CD14-positive monocyte (primary cell): ENCODE results near the gene STRN. TPM values are rescaled to one million over a fixed set of nuclear protein-coding genes. Genes with fewer than 3 reads are reported as not detected.
A peak's percentile ranks its signal among the peaks of the same experiment; 100 is the strongest.

Experiments
- DNase-seq, 3 donors: peaks; one replicate each; pipeline ENCODE4 v3.0.0-alpha.2; 2011 to 2022
- H2AFZ ChIP-seq: 2 replicates; pipeline ENCODE4 v1.6.0; 2012; ENCODE audit warnings: mild to moderate bottlenecking, low read depth, low read length, inconsistent platforms; ENCODE audit not compliant: insufficient read depth, poor library complexity, severe bottlenecking
- H3K27ac ChIP-seq, 2 donors: 1 replicate in 1 of 2; 2 replicates in 1 of 2; pipeline ENCODE4 v1.5.1; 2012 to 2013; ENCODE audit warnings: low read length in 2 of 2, control low read depth in 1 of 2, inconsistent platforms in 1 of 2, low read depth in 1 of 2, mild to moderate bottlenecking in 1 of 2
- H3K27me3 ChIP-seq, 2 donors: one replicate each; pipeline versions ENCODE4 v1.6.0 to v1.6.1; 2011 to 2013; ENCODE audit warnings: low read length in 2 of 2; ENCODE audit not compliant: control insufficient read depth in 2 of 2, insufficient read depth in 2 of 2
- H3K36me3 ChIP-seq, 2 donors: replicated peaks in 1 of 2; 1 replicate in 1 of 2; 2 replicates in 1 of 2; pipeline versions ENCODE4 v1.5.1 to v1.6.1; 2012 to 2013; ENCODE audit warnings: low read length in 2 of 2, control low read depth in 1 of 2, inconsistent platforms in 1 of 2, mild to moderate bottlenecking in 1 of 2; ENCODE audit not compliant: insufficient read depth in 2 of 2, control insufficient read depth in 1 of 2
- H3K4me1 ChIP-seq, 2 donors: 1 replicate in 1 of 2; 2 replicates in 1 of 2; pipeline versions ENCODE4 v1.5.1 to v1.6.1; 2012 to 2013; ENCODE audit warnings: low read length in 2 of 2, control low read depth in 1 of 2, inconsistent platforms in 1 of 2, mild to moderate bottlenecking in 1 of 2, moderate library complexity in 1 of 2; ENCODE audit not compliant: insufficient read depth in 2 of 2, control insufficient read depth in 1 of 2
- H3K4me2 ChIP-seq: replicated peaks from 2 replicates; pipeline ENCODE3; 2012; ENCODE audit warnings: low read length, moderate library complexity, mild to moderate bottlenecking; ENCODE audit not compliant: poor library complexity, severe bottlenecking; ENCODE audit errors: extremely low read depth
- H3K4me3 ChIP-seq, 3 experiments: fragments of 200-600 bp in 1 of 3; sonication (generic) in 1 of 3; replicated peaks in 1 of 3; 1 replicate in 2 of 3; 2 replicates in 1 of 3; pipeline ENCODE4 v1.5.1; 2011 to 2013; ENCODE audit warnings: low read length in 3 of 3, mild to moderate bottlenecking in 3 of 3, control low read depth in 2 of 3, low read depth in 2 of 3, inconsistent platforms in 1 of 3, moderate library complexity in 1 of 3
- H3K79me2 ChIP-seq: 2 replicates; pipeline ENCODE4 v1.6.0; 2012; ENCODE audit warnings: mild to moderate bottlenecking, control low read depth, inconsistent platforms, low read length, moderate library complexity; ENCODE audit not compliant: insufficient read depth
- H3K9ac ChIP-seq: 2 replicates; pipeline ENCODE4 v1.6.0; 2017; ENCODE audit warnings: low read length, mild to moderate bottlenecking; ENCODE audit not compliant: insufficient read depth, poor library complexity, severe bottlenecking
- H3K9me3 ChIP-seq, 2 donors: replicated peaks in 1 of 2; 1 replicate in 1 of 2; 2 replicates in 1 of 2; pipeline versions ENCODE4 v1.5.1 to v1.6.1; 2012 to 2013; ENCODE audit warnings: low read length in 2 of 2, control low read depth in 1 of 2; ENCODE audit not compliant: control insufficient read depth in 1 of 2, insufficient read depth in 1 of 2
- H4K20me1 ChIP-seq: 2 replicates; pipeline ENCODE4 v1.6.0; 2012; ENCODE audit warnings: mild to moderate bottlenecking, low read length, control low read depth, moderate library complexity; ENCODE audit not compliant: insufficient read depth
- H3K27ac Mint-ChIP-seq, 7 donors: one replicate each; pipeline ENCODE4 v1.8.0; 2020; ENCODE audit warnings: mild to moderate bottlenecking in 7 of 7, mixed read lengths in 7 of 7, moderate library complexity in 6 of 7, inconsistent platforms in 2 of 7
- H3K27me3 Mint-ChIP-seq, 3 donors: one replicate each; pipeline ENCODE4 v1.8.0; 2021 to 2022; ENCODE audit warnings: low read depth in 3 of 3, mild to moderate bottlenecking in 3 of 3, mixed read lengths in 3 of 3, moderate library complexity in 3 of 3, inconsistent platforms in 1 of 3
- H3K36me3 Mint-ChIP-seq, 2 donors: one replicate each; pipeline ENCODE4 v1.8.0; 2020; ENCODE audit warnings: mixed read lengths in 2 of 2, inconsistent platforms in 1 of 2, mild to moderate bottlenecking in 1 of 2
- H3K4me1 Mint-ChIP-seq: one replicate; pipeline ENCODE4 v1.8.0; 2020; ENCODE audit warnings: mild to moderate bottlenecking, mixed read lengths
- H3K4me3 Mint-ChIP-seq, 2 donors: one replicate each; pipeline ENCODE4 v1.8.0; 2020; ENCODE audit warnings: mild to moderate bottlenecking in 2 of 2, mixed read lengths in 2 of 2, moderate library complexity in 1 of 2
- H3K9me3 Mint-ChIP-seq, 7 donors: one replicate each; pipeline ENCODE4 v1.8.0; 2020 to 2022; ENCODE audit warnings: mixed read lengths in 7 of 7, mild to moderate bottlenecking in 6 of 7, moderate library complexity in 6 of 7, inconsistent platforms in 2 of 7
- CTCF ChIP-seq: fragments of 200-600 bp; IDR thresholded peaks from one replicate; pipeline ENCODE4 v1.8.0; 2022; ENCODE audit warnings: antibody characterized with exemption, mild to moderate bottlenecking
- WGBS: methylation state at CpG from one replicate; pipeline ENCODE4 v1.1.5; 2013; ENCODE audit warnings: missing lambda C conversion rate; ENCODE audit not compliant: insufficient coverage; 5-methylcytosine and 5-hydroxymethylcytosine counted together
- intact Hi-C, 2 donors: fragments of 100-400 bp; cut with micrococcal nuclease; formaldehyde crosslinking; loops; one replicate each; pipeline versions ENCODE4 v1.15.0 to v1.15.1; 2023
- polyA plus RNA-seq, 3 donors: library from polyadenylated mRNA; depleted of rRNA in 1 of 3; unstranded in 2 of 3; stranded (reverse) in 1 of 3; fragments of 300-500 nt in 2 of 3; fragments of >200 nt in 1 of 3; fragmentation: Illumina TruSeq in 2 of 3; gene quantifications; 1 replicate in 2 of 3; 2 replicates in 1 of 3; pipeline ENCODE4 v1.2.3, GENCODE V29; 2012 to 2021

The STRN gene
- polyA plus RNA-seq, 3 donors: 7.0 to 15.7 (median 10.7) TPM

GRCh38 chr2:36965206-36965605 is 1.1 kb downstream of the STRN start:
- Mint-ChIP-seq H3K4me3 (peak overlapping the region; percentile 96 to 97), H3K27me3 (peaks cover 1 to 2% (median 2%) of the 10 kb centered on the region in 3 donors), H3K27ac (peak overlapping the region; percentile 64 to 95 (median 89)), H3K9me3 (peaks cover 0 to 1% (median 0%) of the 10 kb centered on the region in 7 donors), H3K36me3 (peaks cover 0 to 11% of the 10 kb centered on the region in 2 donors), H3K4me1 (peaks cover 39% of the 10 kb centered on the region)
- H3K9me3 ChIP-seq: no peaks in the 10 kb centered on the region
- H3K9ac ChIP-seq: no peak overlapping the region
- no peak for TF ChIP-seq CTCF
- H3K27me3 ChIP-seq: no peaks in the 10 kb centered on the region
- no peak for DNase-seq
- peaks cover 22 to 26% of the 10 kb centered on the region in 2 donors for H3K4me1 ChIP-seq
- no peaks in the 10 kb centered on the region for H3K36me3 ChIP-seq
- no CpG with 5 or more reads among the region's 2 CpGs for WGBS
- peaks cover 45% of the 10 kb centered on the region for H4K20me1 ChIP-seq
- peak overlapping the region in 1 of 2 donors; percentile 78 for H3K27ac ChIP-seq
- intact Hi-C loops: no loop called here
- peak overlapping the region; percentile 86 for H2AFZ ChIP-seq
- H3K4me2 ChIP-seq: peak overlapping the region; percentile 91
- H3K4me3 ChIP-seq: peak overlapping the region; percentile 49 to 97 (median 85)
- H3K79me2 ChIP-seq: peaks cover 61% of the 10 kb centered on the region

GRCh38 chr2:36964496-36965058 is 1.8 kb downstream of the STRN start:
- Histone ChIP-seq H3K4me2 (peak overlapping the region; percentile 91), H4K20me1 (peaks cover 52% of the 10 kb centered on the region), H3K9ac (no peak overlapping the region), H3K27ac (peak overlapping the region in 1 of 2 donors; percentile 78), H3K27me3 (no peaks in the 10 kb centered on the region), H3K36me3 (no peaks in the 10 kb centered on the region), H2AFZ (no peak overlapping the region), H3K79me2 (peaks cover 67% of the 10 kb centered on the region), H3K9me3 (no peaks in the 10 kb centered on the region), H3K4me1 (peaks cover 22 to 26% of the 10 kb centered on the region in 2 donors), H3K4me3 (peak overlapping the region in 1 of 3 experiments; percentile 97)
- 98% methylated on average over 4 of the region's 5 CpGs for WGBS
- TF ChIP-seq CTCF: no peak
- Mint-ChIP-seq H3K9me3 (peaks cover 0 to 1% (median 0%) of the 10 kb centered on the region in 7 donors), H3K36me3 (peaks cover 0 to 11% of the 10 kb centered on the region in 2 donors), H3K27ac (peak overlapping the region in 4 of 7 donors; percentile 10 to 89 (median 42)), H3K4me1 (peaks cover 39% of the 10 kb centered on the region), H3K27me3 (peaks cover 0 to 2% (median 2%) of the 10 kb centered on the region in 3 donors), H3K4me3 (peak overlapping the region in 1 of 2 donors; percentile 97)
- no peak for DNase-seq
- intact Hi-C loops: no loop called here
